HG02973 (cell line): Measurements from ENCODE around the gene SPDYE4.

ENCODE experiments used
- ATAC-seq: cut with Tn5 transposase; IDR thresholded peaks from one replicate; pipeline ENCODE4 v1.9.1; 2021; ENCODE audit warnings: moderate library complexity; ENCODE audit not compliant: unreplicated experiment

SPDYE4 gene

DNA sequence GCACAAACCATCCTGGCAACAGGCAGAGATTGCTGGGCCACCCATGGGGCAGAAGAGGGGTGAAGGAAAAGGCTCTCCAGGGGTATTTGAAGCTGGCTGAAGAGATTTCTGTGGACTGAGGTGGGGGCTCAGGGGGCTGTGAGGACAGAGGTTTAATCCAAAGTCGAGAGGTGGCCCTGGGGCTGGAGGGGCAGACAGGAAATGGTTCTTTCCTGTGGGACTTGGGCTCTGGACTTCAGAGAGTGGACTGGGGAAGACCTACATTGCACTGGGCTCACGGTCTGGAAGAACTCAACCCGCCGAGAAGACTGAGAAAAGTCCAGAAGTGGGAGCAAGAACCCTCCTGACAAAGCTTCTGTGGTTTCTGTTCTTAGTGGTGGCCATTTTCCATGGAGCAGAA lies 16.6 kb downstream of the SPDYE4 start:
- no peak for ATAC-seq

DNA sequence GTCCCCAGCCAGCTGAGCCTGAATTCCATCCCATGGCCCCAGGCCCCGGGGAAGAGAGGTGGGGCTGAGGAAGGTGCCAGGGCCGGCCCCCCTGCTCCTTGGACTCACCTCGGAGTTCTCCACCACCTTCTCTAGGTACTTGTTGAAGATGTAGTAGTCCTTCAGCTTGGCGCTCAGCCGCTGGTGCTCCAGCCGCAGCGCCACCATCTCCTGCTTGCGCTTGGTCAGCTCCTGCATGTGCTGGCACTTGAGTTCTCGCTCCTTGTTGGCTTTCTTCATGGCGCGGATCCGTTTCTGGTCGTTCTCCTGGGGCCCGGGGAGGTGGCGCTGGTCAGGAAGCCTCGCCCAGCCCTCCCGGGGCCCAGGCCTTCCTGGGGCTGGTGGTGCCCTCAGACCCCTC lies 17.0 kb downstream of the SPDYE4 start:
- no peak for ATAC-seq

DNA sequence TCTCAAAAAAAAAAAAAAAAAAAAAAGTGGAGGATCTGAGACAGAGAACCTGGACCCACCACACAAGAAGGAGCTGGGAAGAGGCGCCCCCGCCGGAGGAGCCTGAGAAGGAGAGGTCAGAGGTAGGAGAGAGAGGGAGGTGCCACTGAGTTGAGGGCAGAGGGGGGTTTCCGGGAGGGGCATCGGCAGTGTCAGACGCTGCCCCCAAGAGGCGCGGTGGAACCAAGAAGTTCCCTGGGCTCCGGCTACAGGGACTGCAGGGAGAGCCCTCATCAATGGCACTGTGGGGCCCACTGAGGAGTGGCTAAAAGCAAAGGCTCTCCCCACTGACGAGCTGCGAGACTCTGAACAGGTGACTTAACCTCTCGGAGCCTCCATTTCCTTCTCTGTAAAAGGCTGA lies 17.9 kb downstream of the SPDYE4 start:
- ATAC-seq: no peak

GRCh38 chr17:8739097-8739496 lies 19.2 kb downstream of the SPDYE4 start:
- no peak for ATAC-seq

DNA sequence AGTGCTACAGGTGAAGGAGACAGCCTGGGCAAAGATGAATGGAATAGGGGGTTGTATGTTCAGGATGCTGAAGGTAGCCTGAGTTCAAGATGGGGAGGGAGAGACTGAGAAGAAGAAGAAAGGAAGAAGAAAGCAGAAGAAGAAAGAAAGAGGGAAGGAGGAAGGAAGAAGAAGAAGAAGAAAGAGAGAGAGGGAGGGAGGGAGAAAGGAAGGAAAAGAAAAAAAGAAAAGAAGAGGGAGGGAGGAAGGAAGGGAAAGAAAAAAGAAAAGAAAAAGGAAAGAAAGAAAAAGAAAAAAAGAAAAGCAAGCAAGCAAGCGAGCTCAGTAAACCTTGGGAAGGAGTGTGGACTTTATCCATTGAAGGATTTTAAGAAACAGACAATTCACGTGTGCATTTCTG lies 21.6 kb downstream of the SPDYE4 start:
- no peak for ATAC-seq

GRCh38 chr17:8736362-8736761 lies 22.0 kb downstream of the SPDYE4 start:
- no peak for ATAC-seq

DNA sequence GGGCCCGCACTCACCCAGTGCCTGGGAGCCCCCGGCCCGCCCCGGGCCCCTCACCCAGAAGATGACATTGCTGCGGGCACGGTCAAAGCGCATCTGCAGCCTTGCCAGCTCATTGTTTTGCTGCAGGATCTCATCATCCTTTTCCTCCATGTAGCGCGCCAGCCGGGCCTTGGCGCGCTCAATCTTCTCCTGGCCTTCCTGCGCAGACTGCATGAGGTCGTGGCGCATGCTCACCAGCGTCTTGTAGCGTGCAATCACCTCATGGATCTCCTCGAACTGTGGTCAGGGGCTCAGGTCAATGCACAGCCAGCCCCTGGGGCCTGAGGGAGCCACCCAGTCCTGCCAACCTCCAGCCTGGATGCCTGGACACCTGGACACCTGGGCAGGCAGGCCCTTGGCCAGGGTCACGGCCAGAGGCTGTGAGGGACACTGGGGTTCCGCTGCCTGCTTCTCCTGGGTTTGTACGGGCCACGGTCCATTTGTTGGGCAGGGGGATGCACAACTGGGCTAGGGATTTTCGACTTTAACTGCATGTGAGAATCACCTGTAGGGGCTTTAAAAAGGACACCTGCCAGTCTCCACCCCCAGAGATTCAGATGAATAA lies 22.9 kb downstream of the SPDYE4 start:
- ATAC-seq: no peak

GRCh38 chr17:8734876-8735275 lies 23.5 kb downstream of the SPDYE4 start:
- no peak for ATAC-seq

DNA sequence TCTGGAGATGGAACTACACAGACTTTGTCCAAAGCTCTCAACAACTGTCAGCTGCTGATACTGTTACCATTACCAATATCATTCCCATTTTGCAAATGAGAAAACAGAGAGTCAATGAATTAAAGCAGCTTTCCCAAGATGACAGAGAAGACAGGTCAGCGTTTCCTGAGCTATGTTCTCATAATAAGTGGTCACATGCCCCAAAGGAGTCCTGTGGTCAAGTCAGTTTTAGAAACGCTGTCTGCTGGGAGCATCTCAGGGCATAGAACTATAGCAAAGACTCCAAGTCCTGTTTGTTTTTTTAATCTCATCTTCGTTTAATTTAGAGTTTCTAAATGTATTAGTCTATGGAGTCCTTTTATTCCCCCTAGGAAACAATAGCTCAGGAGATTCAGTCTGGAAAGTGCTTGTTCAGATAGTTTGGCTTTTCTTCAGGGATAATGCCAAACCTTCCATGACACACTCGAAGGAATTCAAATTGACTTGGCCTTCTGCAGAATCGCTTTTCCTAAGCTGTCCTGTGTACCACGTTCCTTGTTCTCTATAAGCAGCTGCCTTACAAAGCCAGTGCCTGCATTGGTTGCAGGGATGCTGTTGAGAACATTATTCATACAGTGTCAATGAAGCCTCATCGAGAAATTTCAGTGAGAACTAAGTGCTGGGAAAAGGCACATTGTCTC lies 25.8 kb downstream of the SPDYE4 start:
- no peak for ATAC-seq

DNA sequence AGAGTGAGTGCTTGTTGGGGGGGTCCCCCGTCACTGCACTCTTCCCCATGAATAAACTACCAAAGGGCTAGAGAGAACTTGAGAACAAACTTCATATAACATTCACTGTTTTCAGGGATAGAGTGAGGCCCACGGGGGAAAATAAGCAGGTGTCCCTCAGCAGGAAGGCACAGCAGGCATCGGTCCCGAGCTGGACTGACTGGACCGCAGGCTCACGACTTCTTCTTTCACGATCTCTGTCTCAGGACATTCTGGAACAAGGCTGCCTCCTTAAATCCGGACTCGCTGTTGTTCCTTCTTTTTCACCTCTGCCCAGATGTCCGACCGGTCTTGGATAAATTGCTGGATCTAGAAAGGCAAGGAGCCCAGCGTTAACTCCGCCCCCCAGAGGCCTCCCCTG lies 28.5 kb downstream of the SPDYE4 start:
- no peak for ATAC-seq

DNA sequence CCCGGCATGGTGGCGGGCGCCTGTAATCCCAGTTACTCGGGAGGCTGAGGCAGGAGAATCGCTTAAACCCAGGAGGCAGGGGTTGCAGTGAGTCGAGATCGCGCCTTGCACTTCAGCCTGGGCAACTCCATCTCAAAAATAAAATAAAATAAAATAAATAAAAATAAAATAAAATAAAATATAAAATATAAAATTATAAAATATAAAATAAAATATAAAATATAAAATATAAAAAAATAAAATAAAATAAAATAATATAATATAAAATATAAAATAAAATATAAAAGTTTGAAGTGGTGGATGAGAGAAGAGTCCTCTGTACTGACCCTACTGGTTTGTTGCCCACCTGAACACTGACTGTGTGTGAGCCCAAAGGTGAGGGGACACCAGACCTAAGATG lies 28.9 kb downstream of the SPDYE4 start:
- no peak for ATAC-seq

- no peak for ATAC-seq
These were observed 29.4 kb downstream of the SPDYE4 start for GRCh38 chr17:8728971-8729370.

GRCh38 chr17:8728251-8728938 lies 30.0 kb downstream of the SPDYE4 start:
- ATAC-seq: no peak

DNA sequence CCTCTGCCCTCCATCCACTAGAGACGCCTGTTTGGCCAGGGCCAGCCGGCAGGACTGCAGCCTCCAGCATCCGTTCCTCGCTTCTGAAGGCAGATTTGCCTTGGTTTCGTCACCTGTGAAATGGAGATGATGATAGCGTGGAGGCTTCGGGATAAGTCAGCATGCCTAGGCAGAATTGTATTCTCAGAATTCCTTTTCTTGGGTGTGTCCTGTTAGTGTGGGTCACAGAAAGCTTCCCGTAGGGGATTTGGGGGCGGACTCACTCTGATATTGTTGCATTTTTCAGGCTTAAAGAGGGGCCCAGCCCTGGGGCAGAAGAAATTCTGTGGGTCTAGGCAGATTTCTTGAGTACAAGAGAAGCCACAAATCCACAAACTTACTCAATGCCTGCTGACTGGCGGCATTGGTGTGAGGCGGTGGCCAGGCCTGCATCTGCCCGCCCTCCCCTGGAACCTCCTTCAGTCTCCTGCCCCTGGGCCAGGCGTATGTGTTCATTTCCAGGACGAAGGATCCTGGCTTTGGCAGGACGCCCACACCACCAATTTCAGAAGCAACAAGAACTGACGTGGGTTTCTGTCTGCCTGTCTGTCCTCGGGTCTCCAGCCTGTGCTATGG lies 31.3 kb downstream of the SPDYE4 start:
- no peak for ATAC-seq

DNA sequence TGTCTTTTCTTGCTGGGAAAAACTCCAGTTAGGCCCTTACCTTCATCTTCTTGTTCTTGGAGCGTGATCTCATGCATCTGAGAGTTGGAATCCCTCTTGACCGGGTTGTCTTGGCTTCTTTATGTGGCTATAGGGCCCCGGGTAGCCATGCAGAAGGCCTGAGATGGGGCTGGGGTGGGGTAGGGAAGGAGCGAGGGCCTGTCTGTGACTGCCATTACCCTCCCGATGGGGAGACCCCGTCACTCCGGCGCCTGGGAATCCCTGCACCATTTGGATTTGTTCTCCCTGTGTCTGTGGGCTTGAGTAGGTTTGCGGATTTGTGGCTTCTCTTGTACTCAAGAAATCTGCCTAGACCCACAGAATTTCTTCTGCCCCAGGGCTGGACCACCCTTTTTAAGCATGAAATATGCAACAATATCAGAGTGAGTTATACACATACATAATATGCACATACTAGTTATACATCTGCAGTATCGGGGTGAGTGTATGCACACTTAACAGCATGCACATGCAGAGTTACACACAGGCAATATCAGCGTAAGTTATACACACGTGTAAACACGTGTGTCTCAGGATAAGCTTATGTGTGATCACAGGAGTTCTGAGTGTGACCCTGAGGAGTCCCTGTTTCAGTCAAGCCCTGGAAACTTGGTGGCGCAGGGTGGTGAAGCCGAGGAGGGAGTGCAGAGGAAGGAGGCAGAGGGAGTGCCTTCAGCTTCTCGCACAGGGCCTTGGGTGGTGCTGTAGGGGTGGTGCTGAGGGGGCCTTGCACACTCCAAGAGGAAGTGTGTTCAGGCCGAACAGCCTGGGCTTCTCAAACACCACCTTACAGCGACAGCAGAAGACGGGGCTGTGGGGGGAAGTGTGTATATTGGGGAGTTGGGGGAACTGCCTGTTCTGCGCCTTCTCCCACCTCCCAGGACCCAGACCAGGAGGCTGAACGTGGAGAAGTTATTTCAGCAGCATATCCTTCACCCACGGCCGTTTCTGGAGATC lies 32.2 kb downstream of the SPDYE4 start:
- no peak for ATAC-seq

DNA sequence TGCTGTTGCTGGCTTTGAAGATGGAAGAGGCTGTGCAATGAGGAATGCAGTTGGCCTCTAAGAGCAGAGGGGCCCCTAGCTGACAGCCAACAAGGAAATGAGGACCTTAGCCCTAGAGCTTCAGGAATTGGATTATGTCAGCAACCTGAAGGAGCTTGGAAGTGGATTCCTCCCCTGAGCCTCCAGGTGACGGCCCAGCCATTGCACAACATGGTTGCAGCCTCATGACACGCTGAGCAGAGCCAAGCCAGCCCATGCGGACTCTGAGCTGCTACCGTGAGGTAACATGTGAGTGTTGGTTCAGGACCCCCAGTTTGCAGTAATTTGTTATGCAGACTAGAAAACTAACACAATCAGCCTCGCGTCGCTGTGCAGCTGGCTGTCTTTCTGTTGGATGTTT lies 33.9 kb downstream of the SPDYE4 start:
- no peak for ATAC-seq

GRCh38 chr17:8720596-8720995 lies 37.8 kb downstream of the SPDYE4 start:
- no peak for ATAC-seq

- ATAC-seq: no peak
These were observed 38.8 kb downstream of the SPDYE4 start for GRCh38 chr17:8719291-8720246.

GRCh38 chr17:8718001-8718563 lies 40.3 kb downstream of the SPDYE4 start:
- ATAC-seq: no peak
